G401 (cell line): ENCODE data around the gene SLIT3. TPM values are rescaled to one million over a fixed set of nuclear protein-coding genes. Genes with fewer than 3 reads are reported as not detected.
A peak's percentile ranks its signal among the peaks of the same experiment; 100 is the strongest.

Experiments used
- DNase-seq: peaks from one replicate; pipeline ENCODE4 v3.0.0-alpha.2; 2015; ENCODE audit warnings: low spot score
- in situ Hi-C: cut with HindIII; loops from 2 replicates; pipeline ENCODE4 v1.10.0; 2016; ENCODE audit warnings: low sequenced_read_pairs, mixed read lengths
- total RNA-seq: library from RNA; depleted of rRNA; stranded (reverse); fragments of >200 nt; shearing (Covaris generic); gene quantifications from 2 replicates; pipeline ENCODE4 v1.2.3, GENCODE V29; 2014; rRNA removed

SLIT3 gene
- 0.03 TPM in 1 of 2 replicates, not detected in the other for total RNA-seq

GRCh38 chr5:169300468-169301385 lies at the start of gene SLIT3:
SLIT3 (minus strand) TSS chr5:169301139; CDS start chr5:169300709, 430 bp downstream.
- peak; percentile 75 for DNase-seq
- in situ Hi-C loops = no loop called here

GRCh38 chr5:169350016-169350415 lies 49.1 kb upstream of the SLIT3 start:
- in situ Hi-C loops = no loop called here

GRCh38 chr5:169347786-169348185 lies 46.8 kb upstream of the SLIT3 start:
- in situ Hi-C loops = no loop called here
- DNase-seq = no peak

More at GRCh38 chr5:169350016-169350415, 49.1 kb upstream of the SLIT3 start:
- DNase-seq = no peak

- DNase-seq = no peak
- in situ Hi-C loops = no loop called here
Observed at GRCh38 chr5:169344629-169345028, 43.7 kb upstream of the SLIT3 start.

GRCh38 chr5:169343766-169344165 lies 42.8 kb upstream of the SLIT3 start:
- DNase-seq = no peak
- in situ Hi-C loops = no loop called here

GRCh38 chr5:169341556-169341955 lies 40.6 kb upstream of the SLIT3 start:
- in situ Hi-C loops = no loop called here
- no peak for DNase-seq

GRCh38 chr5:169339869-169340268 lies 38.9 kb upstream of the SLIT3 start:
- in situ Hi-C loops = no loop called here

GRCh38 chr5:169336242-169336641 lies 35.3 kb upstream of the SLIT3 start:
- in situ Hi-C loops = no loop called here

More at GRCh38 chr5:169339869-169340268, 38.9 kb upstream of the SLIT3 start:
- no peak for DNase-seq

GRCh38 chr5:169335806-169336205 lies 34.9 kb upstream of the SLIT3 start:
- DNase-seq = no peak
- in situ Hi-C loops = no loop called here

More at GRCh38 chr5:169336242-169336641, 35.3 kb upstream of the SLIT3 start:
- DNase-seq = no peak

- no peak for DNase-seq
- in situ Hi-C loops = no loop called here
Observed at GRCh38 chr5:169333518-169333917, 32.6 kb upstream of the SLIT3 start.

- in situ Hi-C loops = no loop called here
- DNase-seq = no peak
Observed at GRCh38 chr5:169331292-169331852, 30.4 kb upstream of the SLIT3 start.

GRCh38 chr5:169328401-169328800 lies 27.5 kb upstream of the SLIT3 start:
- in situ Hi-C loops = no loop called here

GRCh38 chr5:169325273-169325672 lies 24.3 kb upstream of the SLIT3 start:
- DNase-seq = no peak
- in situ Hi-C loops = no loop called here

More at GRCh38 chr5:169328401-169328800, 27.5 kb upstream of the SLIT3 start:
- DNase-seq = no peak

GRCh38 chr5:169318556-169318955 lies 17.6 kb upstream of the SLIT3 start:
- in situ Hi-C loops = no loop called here
- DNase-seq = no peak

GRCh38 chr5:169307646-169308045 lies 6.7 kb upstream of the SLIT3 start:
- DNase-seq = no peak
- in situ Hi-C loops = no loop called here

- in situ Hi-C loops = no loop called here
Observed at GRCh38 chr5:169305366-169305765, 4.4 kb upstream of the SLIT3 start.

GRCh38 chr5:169304175-169304574 lies 3.2 kb upstream of the SLIT3 start:
- DNase-seq = no peak
- in situ Hi-C loops = no loop called here

More at GRCh38 chr5:169305366-169305765, 4.4 kb upstream of the SLIT3 start:
- no peak for DNase-seq

GRCh38 chr5:169303119-169303515 lies 2.2 kb upstream of the SLIT3 start:
- in situ Hi-C loops = no loop called here

GRCh38 chr5:169302491-169303118 lies 1.7 kb upstream of the SLIT3 start:
- DNase-seq = peak; percentile 93
- in situ Hi-C loops = no loop called here

More at GRCh38 chr5:169303119-169303515, 2.2 kb upstream of the SLIT3 start:
- DNase-seq = no peak

GRCh38 chr5:169301986-169302385 lies 1.0 kb upstream of the SLIT3 start:
- DNase-seq = no peak
- in situ Hi-C loops = no loop called here
